Endometrial microvascular endothelial cells (primary cell): Measurements from ENCODE around the gene MRPL50. TPM values are rescaled to one million over a fixed set of nuclear protein-coding genes. Genes with fewer than 3 reads are reported as not detected.
"Not testable (repeated sequence)": the region's sequence is repeated elsewhere in the genome, so short reads cannot be mapped to it uniquely, and the experiment has no call there.

ENCODE experiments used
- in situ Hi-C: cut with HindIII; loops from 2 replicates; pipeline ENCODE4 v1.10.0; 2017; ENCODE audit warnings: low sequenced_read_pairs, low pct_unique_long_range_greater_than_20kb; ENCODE audit errors: inconsistent ontology term
- total RNA-seq: library from RNA; depleted of rRNA; stranded (reverse); fragments of >200 nt; gene quantifications from one replicate; pipeline ENCODE4 v1.2.3, GENCODE V29; 2015; ENCODE audit errors: inconsistent ontology term

MRPL50 gene
- total RNA-seq, 1 donor from 2014 or later: 15.4 TPM

- in situ Hi-C loops: no loop called here
Observed at GRCh38 chr9:101419863-101420262, 21.4 kb upstream of the MRPL50 start.

- in situ Hi-C loops: no loop called here
Observed at GRCh38 chr9:101418518-101419430, 20.4 kb upstream of the MRPL50 start.

DNA sequence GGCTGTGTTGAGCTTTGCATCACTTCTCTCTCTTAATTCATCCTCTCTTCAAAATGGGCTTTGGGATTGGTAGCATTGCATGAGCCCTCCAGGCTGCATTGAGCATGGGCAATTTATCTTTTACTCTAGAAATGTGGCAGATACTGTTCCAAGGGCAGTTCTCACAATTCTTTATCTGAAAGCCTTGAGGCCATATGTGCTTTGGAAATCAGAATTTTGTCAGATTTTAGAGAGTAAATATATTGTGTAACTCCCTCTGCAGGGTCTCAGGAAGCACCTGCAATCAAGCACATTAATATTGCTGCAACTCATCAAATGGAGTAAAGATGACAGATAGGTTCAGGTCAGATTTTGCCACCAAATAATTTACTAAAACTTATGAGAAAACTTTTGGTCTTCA is 19.6 kb upstream of the MRPL50 start:
- in situ Hi-C loops: no loop called here

DNA sequence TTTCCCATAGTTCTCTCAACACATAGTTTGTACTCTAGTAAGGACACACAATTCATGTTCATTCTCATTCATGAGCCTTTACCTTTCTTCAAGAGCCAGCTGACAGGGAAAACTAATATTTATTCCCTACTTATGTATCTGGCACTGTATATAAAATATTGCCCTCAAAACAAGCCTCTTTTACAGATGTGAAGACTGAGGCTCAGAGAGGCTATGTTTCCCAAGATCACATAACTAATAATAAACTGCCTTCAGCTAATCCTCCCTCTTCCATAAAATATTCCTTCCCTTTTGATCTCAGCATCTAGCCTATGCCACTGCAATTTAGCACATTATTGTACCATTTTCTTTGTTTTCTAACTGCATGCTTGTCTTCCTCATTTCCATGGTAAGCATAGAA is 19.0 kb upstream of the MRPL50 start:
- in situ Hi-C loops: no loop called here

DNA sequence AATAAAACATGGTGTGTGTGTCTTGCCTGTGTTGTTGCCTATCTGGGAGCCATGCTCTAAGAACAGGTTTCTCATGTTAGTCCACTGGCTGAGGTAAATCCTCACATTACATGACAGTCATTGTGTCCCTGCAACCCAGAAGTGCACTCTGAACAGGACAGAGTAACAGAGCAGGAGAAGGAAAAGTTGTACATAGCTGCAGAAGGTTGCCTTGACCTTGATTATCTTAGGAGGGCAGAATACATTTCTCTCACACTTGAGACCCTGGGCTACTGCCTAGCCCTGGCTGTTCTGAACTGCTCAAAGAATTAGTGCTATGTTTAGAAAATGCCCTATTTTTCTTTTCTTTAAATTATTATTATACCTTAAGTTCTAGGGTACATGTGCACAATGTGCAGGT is 17.2 kb upstream of the MRPL50 start:
- in situ Hi-C loops: no loop called here

DNA sequence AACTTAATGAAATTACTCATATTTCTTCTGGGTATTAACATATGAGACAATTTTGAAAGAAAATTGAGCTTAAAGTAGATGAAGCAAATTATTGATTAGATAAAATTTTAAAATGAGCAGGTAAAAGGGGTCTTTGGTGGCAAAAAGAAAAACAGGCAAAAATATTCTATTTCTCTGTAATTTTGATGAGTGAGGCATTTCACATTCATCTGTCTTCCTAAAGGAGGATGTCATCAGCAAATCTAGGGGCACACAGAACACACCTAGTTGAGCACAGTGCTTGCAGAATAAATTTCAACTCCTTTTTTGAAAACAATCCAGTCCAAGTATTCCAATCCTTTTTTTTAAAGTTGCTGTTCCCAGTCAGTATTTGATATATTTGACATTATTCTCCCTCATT is 16.4 kb upstream of the MRPL50 start:
- in situ Hi-C loops: no loop called here

DNA sequence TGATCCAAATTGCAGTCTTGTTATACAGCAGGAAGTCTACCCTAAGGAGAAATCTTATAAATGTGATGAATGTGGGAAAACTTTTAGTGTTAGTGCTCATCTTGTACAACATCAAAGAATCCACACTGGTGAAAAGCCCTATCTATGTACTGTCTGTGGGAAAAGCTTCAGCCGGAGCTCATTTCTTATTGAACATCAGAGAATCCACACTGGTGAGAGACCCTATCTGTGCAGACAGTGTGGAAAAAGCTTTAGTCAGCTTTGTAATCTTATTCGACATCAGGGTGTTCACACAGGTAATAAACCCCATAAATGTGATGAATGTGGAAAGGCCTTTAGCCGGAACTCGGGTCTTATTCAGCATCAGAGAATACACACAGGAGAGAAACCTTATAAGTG is 10.7 kb upstream of the MRPL50 start:
- in situ Hi-C loops: no loop called here

GRCh38 chr9:101408374-101409078 is 10.1 kb upstream of the MRPL50 start:
- in situ Hi-C loops: no loop called here

- in situ Hi-C loops: no loop called here
Observed at GRCh38 chr9:101403516-101404285, 5.3 kb upstream of the MRPL50 start.

GRCh38 chr9:101400120-101400519 is 1.7 kb upstream of the MRPL50 start:
- in situ Hi-C loops: no loop called here

DNA sequence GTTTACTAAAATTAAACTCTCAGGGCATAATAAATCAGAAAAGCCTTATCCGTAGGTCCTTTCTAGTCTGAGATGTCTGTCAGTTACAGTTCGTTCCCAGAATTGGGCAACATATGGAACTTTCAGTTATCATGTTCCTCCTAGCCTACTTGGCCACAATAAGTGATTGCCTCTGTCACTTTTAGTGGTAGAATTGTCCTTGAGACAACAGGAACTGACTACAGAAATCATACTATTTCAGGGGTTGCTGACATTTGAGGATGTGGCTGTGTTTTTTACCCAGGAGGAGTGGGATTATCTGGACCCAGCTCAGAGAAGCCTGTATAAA is 1.2 kb upstream of the MRPL50 start:
- in situ Hi-C loops: no loop called here

DNA sequence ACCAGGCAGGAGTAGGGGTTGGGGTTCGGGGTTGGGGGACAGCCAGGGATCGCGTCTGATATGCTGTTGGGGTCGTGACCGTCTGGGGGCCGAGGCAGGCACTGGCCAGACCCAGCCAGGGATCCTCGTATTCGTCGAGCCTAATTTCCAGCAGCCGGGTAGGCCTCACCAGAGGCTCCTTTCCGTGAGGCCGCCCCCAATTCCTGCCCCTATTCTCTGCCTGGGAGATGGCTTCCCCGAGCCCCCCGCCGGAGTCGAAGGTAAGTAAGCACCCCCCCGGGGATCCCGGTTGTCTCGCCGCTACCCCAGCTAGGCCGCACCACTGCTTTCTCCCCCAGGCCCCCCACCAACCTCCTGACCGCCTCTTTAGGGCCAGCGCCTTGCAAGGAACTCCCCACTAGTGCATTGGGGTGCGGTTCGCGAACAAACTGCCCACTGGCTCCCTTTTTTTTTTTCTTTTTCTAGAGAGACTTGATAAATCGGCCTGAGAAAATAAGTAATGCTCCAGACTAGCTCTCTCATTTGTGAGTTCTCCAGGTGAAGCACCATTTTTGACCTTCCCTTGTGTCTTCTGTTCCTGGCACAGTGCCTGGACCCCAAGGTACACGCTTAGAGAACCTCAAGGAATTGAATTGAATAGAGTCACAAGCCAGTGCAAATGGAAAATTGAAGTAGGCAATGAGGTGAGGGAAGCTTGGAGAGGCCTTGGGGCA is 668 bp upstream of the MRPL50 start:
- in situ Hi-C loops: no loop called here

DNA sequence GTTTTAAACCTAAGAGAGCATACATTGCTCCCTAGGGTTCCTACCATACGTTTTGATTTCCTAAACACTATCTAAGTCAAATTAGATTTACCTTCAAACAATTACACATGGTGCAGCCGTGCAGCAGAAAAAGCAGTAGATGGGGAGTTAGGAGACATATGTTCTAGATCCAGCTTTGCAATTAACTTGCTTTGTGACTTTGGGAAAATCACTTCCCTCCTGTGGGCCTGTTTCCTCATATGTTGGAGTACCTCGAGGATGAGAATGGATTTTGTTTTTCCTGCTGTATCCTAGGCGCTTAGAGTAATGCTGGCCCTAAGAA is 711 bp downstream of the MRPL50 start:
- in situ Hi-C loops: no loop called here

DNA sequence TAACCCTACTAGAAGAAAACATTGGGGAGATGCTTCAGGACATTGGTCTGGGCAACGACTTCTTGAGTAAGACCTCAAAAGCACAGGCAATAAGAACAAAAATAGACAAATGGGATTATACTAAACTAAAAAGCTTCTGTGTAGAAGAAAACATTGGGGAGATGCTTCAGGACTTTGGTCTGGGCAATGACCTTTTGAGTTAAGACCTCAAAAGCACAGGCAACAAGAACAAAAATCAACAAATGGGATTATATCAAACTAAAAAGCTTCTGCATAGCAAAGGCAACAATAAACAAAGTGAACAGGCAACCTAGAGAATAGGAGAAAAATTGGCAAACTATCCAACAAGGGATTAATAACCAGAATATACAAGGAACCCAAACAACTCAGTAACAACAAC is 3.7 kb downstream of the MRPL50 start:
- in situ Hi-C loops: no loop called here

DNA sequence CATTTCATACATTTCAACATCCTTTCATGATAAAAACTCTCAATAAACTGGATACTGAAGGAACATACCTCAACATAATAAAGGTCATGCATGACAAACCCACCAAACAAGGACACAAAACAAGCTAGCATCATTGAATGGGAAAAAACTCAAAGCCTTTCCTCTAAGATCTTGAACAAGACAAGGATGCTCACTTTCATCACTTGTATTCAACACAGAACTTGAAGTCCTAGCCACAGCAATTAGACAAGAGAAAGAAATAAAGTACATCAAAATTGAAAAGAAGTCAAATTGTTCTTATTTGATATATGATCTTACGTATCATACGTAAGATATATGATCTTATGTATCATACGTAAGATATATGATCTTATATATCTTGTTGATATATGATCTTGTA is 5.3 kb downstream of the MRPL50 start:
- in situ Hi-C loops: no loop called here

DNA sequence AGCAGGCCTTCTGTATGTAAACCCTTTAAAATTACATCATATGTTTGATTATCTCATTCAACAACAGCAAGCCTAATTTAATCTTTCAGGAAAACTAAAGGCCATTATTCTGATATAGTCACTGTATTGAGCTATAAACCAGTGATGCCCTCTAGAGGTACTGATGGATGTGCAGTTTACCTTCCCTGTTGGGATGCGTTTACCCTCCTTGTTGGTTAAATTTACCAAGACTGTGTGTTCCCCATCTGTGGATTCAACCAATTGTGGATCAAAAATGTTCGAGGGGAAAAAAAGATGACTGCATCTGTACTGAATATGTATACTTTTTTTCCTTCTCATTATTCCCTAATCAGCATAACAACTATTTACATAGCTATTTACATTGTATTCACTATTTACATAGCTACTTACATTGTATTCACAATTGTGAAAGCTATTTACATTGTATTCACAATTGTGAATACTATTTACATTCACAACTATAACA is 9.9 kb downstream of the MRPL50 start:
- in situ Hi-C loops: no loop called here

GRCh38 chr9:101387871-101388506 is 10.4 kb downstream of the MRPL50 start:
- in situ Hi-C loops: no loop called here

- in situ Hi-C loops: not testable (repeated sequence)
Observed at GRCh38 chr9:101384873-101385536, 13.4 kb downstream of the MRPL50 start, which contains the start of gene BAAT. TSS of gene BAAT (minus strand) at chr9:101385006. CDS start at chr9:101371404, 13,602 bp downstream.
